Astrocyte (in vitro differentiated cells and primary cell): ENCODE measurements around the gene SGCD. TPM values are rescaled to one million over a fixed set of nuclear protein-coding genes. Genes with fewer than 3 reads are reported as not detected.

Source experiments
- DNase-seq: peaks from one replicate; pipeline ENCODE4 v3.0.0-alpha.2; 2010; ENCODE audit warnings: low read depth
- FAIRE-seq: peaks from 2 replicates; lab custom pipeline; 2011; peaks lifted over from hg19 to GRCh38; lab: Jason Lieb, UNC
- H2AFZ ChIP-seq: 2 replicates; pipeline ENCODE4 v1.6.0; 2012; ENCODE audit warnings: low read depth, low read length, inconsistent platforms
- H3K27ac ChIP-seq: 2 replicates; pipeline ENCODE4 v1.5.1; 2011; ENCODE audit warnings: low read depth, low read length, inconsistent platforms
- H3K27me3 ChIP-seq: 2 replicates; pipeline ENCODE4 v1.6.0; 2011; ENCODE audit warnings: low read length, inconsistent platforms; ENCODE audit not compliant: insufficient read depth
- H3K36me3 ChIP-seq: 2 replicates; pipeline ENCODE4 v1.5.1; 2011; ENCODE audit warnings: low read length, inconsistent platforms; ENCODE audit not compliant: insufficient read depth
- H3K4me1 ChIP-seq: 2 replicates; pipeline ENCODE4 v1.5.1; 2011; ENCODE audit warnings: low read length, inconsistent platforms; ENCODE audit not compliant: insufficient read depth
- H3K4me2 ChIP-seq: 2 replicates; pipeline ENCODE4 v1.6.0; 2012; ENCODE audit warnings: low read length, inconsistent platforms
- H3K4me3 ChIP-seq: 2 replicates; pipeline ENCODE4 v1.5.1; 2011; ENCODE audit warnings: low read depth, mild to moderate bottlenecking, low read length, inconsistent platforms; ENCODE audit not compliant: insufficient read depth
- H3K79me2 ChIP-seq: 2 replicates; pipeline ENCODE4 v1.6.0; 2012; ENCODE audit warnings: mild to moderate bottlenecking, low read length, inconsistent platforms; ENCODE audit not compliant: insufficient read depth
- H3K9ac ChIP-seq: 2 replicates; pipeline ENCODE4 v1.6.0; 2012; ENCODE audit warnings: mild to moderate bottlenecking, low read length, inconsistent platforms
- H3K9me3 ChIP-seq: 2 replicates; pipeline ENCODE4 v1.5.1; 2012; ENCODE audit warnings: low read depth, mild to moderate bottlenecking, low read length, inconsistent platforms; ENCODE audit not compliant: insufficient read depth
- H4K20me1 ChIP-seq: 2 replicates; pipeline ENCODE4 v1.6.0; 2012; ENCODE audit warnings: low read length, inconsistent platforms; ENCODE audit not compliant: insufficient read depth
- H3K27ac Mint-ChIP-seq: one replicate; pipeline ENCODE4 v1.8.0; 2021; ENCODE audit warnings: mild to moderate bottlenecking, mixed read lengths; ENCODE audit not compliant: unreplicated experiment
- H3K27me3 Mint-ChIP-seq: one replicate; pipeline ENCODE4 v1.8.0; 2021; ENCODE audit warnings: low read depth, mixed read lengths; ENCODE audit not compliant: unreplicated experiment
- H3K36me3 Mint-ChIP-seq: one replicate; pipeline ENCODE4 v1.8.0; 2021; ENCODE audit warnings: low read depth, mixed read lengths; ENCODE audit not compliant: unreplicated experiment
- H3K4me1 Mint-ChIP-seq: one replicate; pipeline ENCODE4 v1.8.0; 2021; ENCODE audit warnings: low read depth, mixed read lengths; ENCODE audit not compliant: unreplicated experiment
- H3K4me3 Mint-ChIP-seq: one replicate; pipeline ENCODE4 v1.8.0; 2021; ENCODE audit warnings: mild to moderate bottlenecking, moderate library complexity, mixed read lengths; ENCODE audit not compliant: unreplicated experiment
- H3K9me3 Mint-ChIP-seq: one replicate; pipeline ENCODE4 v1.8.0; 2021; ENCODE audit warnings: mild to moderate bottlenecking, mixed read lengths; ENCODE audit not compliant: unreplicated experiment
- CTCF ChIP-seq: IDR thresholded peaks from 2 replicates; pipeline ENCODE4 v1.5.1; 2011; ENCODE audit warnings: low read depth, mild to moderate bottlenecking, inconsistent platforms, low read length, moderate library complexity; ENCODE audit not compliant: insufficient read depth
- EZH2 ChIP-seq: IDR thresholded peaks from 2 replicates; pipeline ENCODE4 v1.6.1; 2012; ENCODE audit warnings: mild to moderate bottlenecking, low read length, inconsistent platforms; ENCODE audit not compliant: insufficient read depth
- total RNA-seq: library from RNA; stranded (reverse); gene quantifications from 2 replicates; pipeline ENCODE4 v1.2.1, GENCODE V29; 2021

Gene SGCD
- total RNA-seq, 1 donor from 2014 or later, result 2.9 TPM

- no peaks in the 10 kb centered on the region for H3K9me3 ChIP-seq
- no peak overlapping the region for H3K4me3 ChIP-seq
- no peak for FAIRE-seq
- TF ChIP-seq CTCF, result no peak
- no peak for TF ChIP-seq EZH2
- H3K27me3 Mint-ChIP-seq, result peaks cover 4% of the 10 kb centered on the region
- H3K27me3 ChIP-seq, result no peaks in the 10 kb centered on the region
- no peaks in the 10 kb centered on the region for H4K20me1 ChIP-seq
- H3K4me1 Mint-ChIP-seq, result peaks cover 8% of the 10 kb centered on the region
- H2AFZ ChIP-seq, result no peak overlapping the region
- H3K27ac ChIP-seq, result no peak overlapping the region
- peaks cover 2% of the 10 kb centered on the region for H3K36me3 Mint-ChIP-seq
- no peak overlapping the region for H3K9ac ChIP-seq
- H3K9me3 Mint-ChIP-seq, result peaks cover 6% of the 10 kb centered on the region
- no peaks in the 10 kb centered on the region for H3K36me3 ChIP-seq
- no peak overlapping the region for H3K27ac Mint-ChIP-seq
- H3K4me3 Mint-ChIP-seq, result no peak overlapping the region
- H3K79me2 ChIP-seq, result no peaks in the 10 kb centered on the region
- H3K4me1 ChIP-seq, result no peaks in the 10 kb centered on the region
- no peak for DNase-seq
- H3K4me2 ChIP-seq, result no peak overlapping the region
These were observed 371.4 kb downstream of the SGCD start for GRCh38 chr5:156698323-156698722.

GRCh38 chr5:156699147-156699546, 372.2 kb downstream of the SGCD start:
- FAIRE-seq, result no peak
- H3K36me3 Mint-ChIP-seq, result peaks cover 2% of the 10 kb centered on the region
- Histone ChIP-seq H3K9ac (no peak overlapping the region), H3K79me2 (no peaks in the 10 kb centered on the region), H3K4me1 (no peaks in the 10 kb centered on the region), H3K4me2 (no peak overlapping the region), H3K9me3 (no peaks in the 10 kb centered on the region), H3K4me3 (no peak overlapping the region), H3K36me3 (no peaks in the 10 kb centered on the region), H4K20me1 (no peaks in the 10 kb centered on the region), H3K27ac (no peak overlapping the region), H3K27me3 (no peaks in the 10 kb centered on the region), H2AFZ (no peak overlapping the region)
- H3K4me3 Mint-ChIP-seq, result no peak overlapping the region
- H3K27me3 Mint-ChIP-seq, result peaks cover 4% of the 10 kb centered on the region
- no peak for TF ChIP-seq EZH2
- TF ChIP-seq CTCF, result no peak
- no peak overlapping the region for H3K27ac Mint-ChIP-seq
- no peak for DNase-seq
- H3K4me1 Mint-ChIP-seq, result peaks cover 8% of the 10 kb centered on the region
- H3K9me3 Mint-ChIP-seq, result peaks cover 6% of the 10 kb centered on the region

- peaks cover 3% of the 10 kb centered on the region for H3K4me1 Mint-ChIP-seq
- no peak overlapping the region for H3K27ac ChIP-seq
- H3K79me2 ChIP-seq, result no peaks in the 10 kb centered on the region
- H3K4me3 ChIP-seq, result no peak overlapping the region
- no peak for DNase-seq
- no peaks in the 10 kb centered on the region for H3K36me3 ChIP-seq
- no peak overlapping the region for H3K4me3 Mint-ChIP-seq
- H3K4me2 ChIP-seq, result no peak overlapping the region
- TF ChIP-seq CTCF (no peak), EZH2 (no peak)
- peaks cover 4% of the 10 kb centered on the region for H3K9me3 Mint-ChIP-seq
- H3K9ac ChIP-seq, result no peak overlapping the region
- H3K27me3 Mint-ChIP-seq, result peaks cover 3% of the 10 kb centered on the region
- no peaks in the 10 kb centered on the region for H4K20me1 ChIP-seq
- FAIRE-seq, result no peak
- H3K27me3 ChIP-seq, result no peaks in the 10 kb centered on the region
- no peaks in the 10 kb centered on the region for H3K9me3 ChIP-seq
- H3K36me3 Mint-ChIP-seq, result peaks cover 2% of the 10 kb centered on the region
- no peak overlapping the region for H2AFZ ChIP-seq
- H3K4me1 ChIP-seq, result no peaks in the 10 kb centered on the region
- H3K27ac Mint-ChIP-seq, result no peak overlapping the region
These were observed 377.2 kb downstream of the SGCD start for GRCh38 chr5:156704139-156704538.
